Measurements from ENCODE around the gene VPS35L.

DNA sequence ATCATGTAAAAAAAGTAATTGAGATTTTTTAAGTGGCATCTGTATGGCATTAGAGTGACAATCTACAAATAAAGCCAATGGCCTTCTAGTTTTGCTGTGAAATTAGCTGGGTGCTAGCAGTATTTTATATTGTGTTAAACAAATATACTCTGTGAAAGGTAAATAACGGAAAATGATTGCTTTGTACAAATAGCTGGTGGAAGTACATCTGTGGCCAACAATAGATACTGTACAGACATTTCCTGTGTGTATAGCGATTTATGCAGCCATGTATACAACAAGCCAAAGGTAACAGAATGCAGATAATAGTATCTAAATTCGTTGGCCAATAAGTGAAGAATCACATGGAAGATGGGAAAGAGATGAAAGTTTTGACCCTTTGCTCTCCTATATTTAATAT, 189.2 kb downstream of the VPS35L start:
- TF ChIP-seq, protein P1, sequence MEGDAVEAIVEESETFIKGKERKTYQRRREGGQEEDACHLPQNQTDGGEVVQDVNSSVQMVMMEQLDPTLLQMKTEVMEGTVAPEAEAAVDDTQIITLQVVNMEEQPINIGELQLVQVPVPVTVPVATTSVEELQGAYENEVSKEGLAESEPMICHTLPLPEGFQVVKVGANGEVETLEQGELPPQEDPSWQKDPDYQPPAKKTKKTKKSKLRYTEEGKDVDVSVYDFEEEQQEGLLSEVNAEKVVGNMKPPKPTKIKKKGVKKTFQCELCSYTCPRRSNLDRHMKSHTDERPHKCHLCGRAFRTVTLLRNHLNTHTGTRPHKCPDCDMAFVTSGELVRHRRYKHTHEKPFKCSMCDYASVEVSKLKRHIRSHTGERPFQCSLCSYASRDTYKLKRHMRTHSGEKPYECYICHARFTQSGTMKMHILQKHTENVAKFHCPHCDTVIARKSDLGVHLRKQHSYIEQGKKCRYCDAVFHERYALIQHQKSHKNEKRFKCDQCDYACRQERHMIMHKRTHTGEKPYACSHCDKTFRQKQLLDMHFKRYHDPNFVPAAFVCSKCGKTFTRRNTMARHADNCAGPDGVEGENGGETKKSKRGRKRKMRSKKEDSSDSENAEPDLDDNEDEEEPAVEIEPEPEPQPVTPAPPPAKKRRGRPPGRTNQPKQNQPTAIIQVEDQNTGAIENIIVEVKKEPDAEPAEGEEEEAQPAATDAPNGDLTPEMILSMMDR (IDR thresholded peaks at IDR 0.05; ENCODE audit: insufficient read depth, low read depth, low read length): no peak
- TF ChIP-seq EZH2 (IDR thresholded peaks at IDR 0.05; ENCODE audit: insufficient read depth, low read length): no peak

All from astrocyte (in vitro differentiated cells and primary cell).